GM12892 (cell line): ENCODE data around the gene PSMB9.

Experiments used
- POLR2AphosphoS5 ChIP-seq: IDR thresholded peaks from 2 replicates; pipeline ENCODE4 v1.6.1; 2011; ENCODE audit warnings: low read depth, low read length, control low read depth
- TAF1 ChIP-seq: IDR thresholded peaks from 2 replicates; pipeline ENCODE4 v1.6.1; 2011; ENCODE audit warnings: low read depth, mild to moderate bottlenecking, control low read depth, low read length, borderline replicate concordance

DNA sequence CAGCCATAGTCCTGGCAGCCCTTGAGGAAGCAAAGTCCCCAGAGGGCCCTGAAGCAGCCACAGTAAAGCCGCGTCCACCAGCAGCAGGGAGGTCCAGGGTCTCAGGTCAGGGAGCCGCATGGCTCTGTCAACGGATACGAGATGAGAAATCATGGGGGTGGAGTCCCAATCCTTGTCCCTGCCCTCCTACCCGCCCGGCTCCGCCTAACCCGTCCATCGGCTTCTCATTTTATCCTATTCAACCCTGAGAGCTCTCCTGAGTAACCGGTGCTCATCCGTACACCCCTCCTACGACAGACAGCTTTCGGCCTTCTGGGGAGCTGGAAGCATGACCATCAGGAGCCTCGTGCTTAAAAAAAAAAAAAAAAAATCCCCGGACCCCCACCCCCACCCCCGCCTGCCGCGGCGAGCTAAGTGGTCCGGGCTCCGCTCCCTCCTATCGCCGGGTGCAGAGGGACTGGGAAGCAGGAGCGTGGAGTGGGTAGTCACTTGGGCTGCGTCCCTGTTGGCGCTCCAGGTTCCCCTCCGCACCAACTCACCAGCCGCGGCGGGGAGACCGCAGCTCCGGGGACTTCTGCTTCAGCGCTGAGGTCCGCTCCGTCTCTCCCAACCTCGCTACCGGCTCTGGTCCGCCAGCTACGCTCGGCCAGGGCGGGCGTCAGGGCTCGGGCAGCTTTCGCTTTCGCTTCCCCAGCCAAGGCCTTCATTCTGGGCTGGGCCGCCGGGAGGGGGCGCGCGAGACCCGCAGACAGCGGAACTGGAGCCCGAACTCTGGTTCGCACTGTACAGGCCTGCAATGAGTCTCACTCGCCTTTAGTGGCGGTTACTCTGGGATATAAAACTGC lies 15.7 kb upstream of the PSMB9 start, which contains the start of gene TAP2:
- TF ChIP-seq TAF1 (peak; percentile 80; the same call in 1 of the 2 replicates), POLR2AphosphoS5 (peak; percentile 88; the same call in 1 of the 2 replicates)
